NCI-H2081 (cell line): ENCODE data around the gene PDYN.

ENCODE experiments used
- DNase-seq, 2 experiments: peaks; one replicate each; lab custom pipeline; 2025; lab: John Stamatoyannopoulos, UW

The PDYN gene

DNA sequence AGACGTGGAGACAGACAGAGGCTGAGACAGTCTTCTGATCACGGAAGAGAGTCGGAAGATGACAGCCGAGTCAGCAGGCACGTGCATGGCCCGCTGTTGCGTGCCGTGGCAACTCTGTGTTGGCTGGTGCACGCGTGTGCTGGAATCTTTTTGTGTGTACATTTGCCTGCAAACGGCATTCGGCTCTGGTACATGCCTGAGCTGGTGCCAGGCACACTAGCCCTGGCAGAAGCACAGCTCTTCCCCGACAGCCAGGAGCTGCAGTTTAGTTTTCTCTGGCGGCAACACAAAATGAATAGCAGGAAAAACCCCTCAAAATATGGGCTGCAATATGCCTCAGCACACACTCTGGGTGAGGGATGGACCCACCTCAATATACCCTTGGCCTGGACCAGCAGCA, 769 bp upstream of the PDYN start:
- DNase-seq: no peak

DNA sequence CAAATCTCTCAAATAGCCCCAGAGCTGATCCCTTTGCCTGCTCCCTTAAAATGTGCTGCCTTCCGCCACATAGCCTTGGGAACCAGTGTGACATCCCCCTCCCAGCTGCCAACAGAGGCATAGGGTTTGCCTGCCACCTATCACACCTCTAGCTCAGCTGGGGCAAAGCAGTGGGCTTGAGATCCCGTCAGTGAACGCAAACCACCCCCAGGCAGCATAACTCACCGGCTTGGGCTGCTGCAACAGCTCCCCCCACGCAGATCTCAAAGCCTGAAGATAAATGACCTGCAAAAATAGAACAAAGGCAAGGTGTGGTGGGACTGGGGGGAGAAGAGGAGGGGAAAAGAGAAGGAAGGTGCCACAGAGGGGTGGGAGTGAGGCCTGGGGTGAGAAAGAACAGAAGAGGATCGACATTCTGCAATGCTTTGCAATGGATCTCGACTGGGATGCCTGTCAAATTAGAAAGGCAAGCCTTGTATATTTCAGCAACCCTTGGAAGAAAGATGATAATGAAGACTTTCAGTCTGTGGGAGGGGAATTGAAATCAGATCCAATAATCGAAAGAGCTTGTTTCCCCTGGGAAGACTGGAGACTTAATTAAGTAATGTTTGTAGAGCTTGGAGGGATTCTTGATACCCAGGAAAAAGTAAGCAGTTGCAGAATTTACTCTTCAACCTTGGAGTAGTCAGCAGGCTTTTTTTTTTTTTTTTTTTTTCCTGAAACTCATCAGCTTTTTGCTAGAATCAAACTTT, 1.3 kb downstream of the PDYN start:
- no peak for DNase-seq

GRCh38 chr20:1987826-1988225, 6.0 kb downstream of the PDYN start:
- no peak for DNase-seq

DNA sequence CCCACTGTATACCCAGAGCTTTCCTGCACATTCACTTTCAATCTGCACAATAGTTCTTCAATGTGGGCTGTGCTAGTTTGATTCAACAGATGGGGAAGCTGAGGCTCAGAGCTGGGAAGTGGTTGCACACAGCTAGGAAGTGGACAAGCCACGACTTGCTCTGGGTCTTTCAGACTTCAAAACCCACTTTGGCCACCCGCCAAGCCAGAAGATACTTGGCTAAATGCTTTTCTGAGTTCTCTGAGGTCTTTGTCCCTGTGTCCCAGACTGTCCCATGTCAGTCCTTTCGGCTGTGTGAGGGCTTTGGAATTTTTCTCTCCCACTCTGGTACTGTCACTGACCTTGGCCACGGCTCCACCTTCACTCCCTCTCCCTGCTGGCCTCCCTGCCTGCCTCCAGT, 10.6 kb downstream of the PDYN start:
- no peak for DNase-seq

GRCh38 chr20:1982686-1983085, 11.2 kb downstream of the PDYN start:
- DNase-seq: no peak

- DNase-seq: no peak
Measured at GRCh38 chr20:1979106-1979778, 14.6 kb downstream of the PDYN start.

GRCh38 chr20:1975291-1975690, 18.6 kb downstream of the PDYN start:
- no peak for DNase-seq

- no peak for DNase-seq
Measured at GRCh38 chr20:1973601-1974440, 20.0 kb downstream of the PDYN start.

- DNase-seq: no peak
Measured at GRCh38 chr20:1971893-1972586, 21.8 kb downstream of the PDYN start.

GRCh38 chr20:1968964-1969363, 24.9 kb downstream of the PDYN start:
- DNase-seq: no peak

- peak; percentile 65 to 73 for DNase-seq
Measured at GRCh38 chr20:1965520-1966351, 28.1 kb downstream of the PDYN start.

DNA sequence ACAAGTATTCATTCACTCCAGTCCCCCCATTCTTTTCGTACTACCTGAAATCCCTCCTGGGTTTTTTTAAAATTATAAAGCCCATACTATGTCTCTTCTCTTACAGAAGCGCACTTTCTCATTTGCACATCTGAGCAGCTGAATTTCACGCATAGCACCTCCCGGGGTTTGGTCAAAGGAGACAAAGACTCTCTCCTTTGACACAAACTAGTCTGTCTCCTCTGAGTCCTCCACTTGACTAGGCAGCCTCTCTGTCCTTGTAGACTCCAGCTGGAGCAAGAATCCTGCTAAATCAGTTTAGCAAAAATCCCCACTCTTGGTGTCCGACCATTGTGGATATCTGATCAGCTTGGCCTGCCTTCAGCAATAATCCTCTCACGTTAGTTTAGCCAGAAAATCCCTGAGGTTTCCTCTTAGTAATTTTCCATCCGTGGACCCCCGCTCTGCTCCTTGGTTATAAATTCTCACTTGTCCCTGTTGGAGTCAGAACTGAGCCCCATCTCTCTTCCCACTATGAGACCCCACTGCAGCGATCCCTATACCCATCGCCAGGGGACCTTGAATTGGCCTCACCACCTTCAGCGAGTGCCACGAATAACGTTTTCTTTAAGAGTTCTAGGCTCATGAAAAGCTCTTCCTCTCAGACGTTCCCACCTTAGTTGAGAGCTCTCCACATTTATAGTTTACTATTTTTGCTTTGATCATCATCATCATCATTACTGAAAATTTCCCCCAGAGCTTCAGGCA, 29.0 kb downstream of the PDYN start:
- DNase-seq: no peak

GRCh38 chr20:1964061-1964460, 29.8 kb downstream of the PDYN start:
- no peak for DNase-seq

DNA sequence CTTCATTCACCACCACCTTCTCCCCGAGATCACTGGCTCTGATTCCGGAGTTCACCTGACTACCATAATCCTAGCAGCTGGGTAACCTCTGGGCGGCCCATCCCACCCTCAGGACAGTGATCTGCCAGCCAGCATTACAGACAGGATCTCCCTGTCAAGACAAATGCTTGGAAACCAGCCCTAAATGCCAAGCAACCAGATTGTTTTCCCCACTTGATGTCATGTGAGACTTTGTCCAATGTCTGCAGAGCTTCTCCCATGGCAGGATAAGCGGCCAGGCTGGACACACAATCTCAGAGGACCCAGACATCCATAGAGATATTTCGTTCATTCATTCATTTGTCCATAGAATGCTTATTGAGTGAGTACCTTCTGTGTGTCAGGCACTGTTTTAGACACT, 32.5 kb downstream of the PDYN start:
- no peak for DNase-seq

- no peak for DNase-seq
Measured at GRCh38 chr20:1959156-1959555, 34.7 kb downstream of the PDYN start.

DNA sequence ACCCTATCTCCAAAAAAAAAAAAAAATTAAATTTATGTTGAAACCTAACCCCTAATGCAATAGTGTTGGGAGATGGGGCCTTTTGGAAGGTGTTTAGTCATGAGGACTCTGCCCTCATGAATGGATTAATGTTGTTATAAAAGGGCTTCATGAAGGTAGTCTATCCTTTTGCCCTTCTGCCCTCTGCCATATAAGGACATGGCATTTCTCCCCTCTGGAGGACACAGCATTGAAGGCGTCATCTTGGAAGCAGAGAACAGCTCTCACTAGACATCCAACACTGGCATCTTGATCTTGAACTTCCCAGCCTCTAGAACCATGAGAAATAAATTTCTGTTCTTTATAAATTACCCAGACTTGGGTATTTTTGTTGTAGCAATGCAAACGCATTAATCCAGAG, 35.4 kb downstream of the PDYN start:
- no peak for DNase-seq

DNA sequence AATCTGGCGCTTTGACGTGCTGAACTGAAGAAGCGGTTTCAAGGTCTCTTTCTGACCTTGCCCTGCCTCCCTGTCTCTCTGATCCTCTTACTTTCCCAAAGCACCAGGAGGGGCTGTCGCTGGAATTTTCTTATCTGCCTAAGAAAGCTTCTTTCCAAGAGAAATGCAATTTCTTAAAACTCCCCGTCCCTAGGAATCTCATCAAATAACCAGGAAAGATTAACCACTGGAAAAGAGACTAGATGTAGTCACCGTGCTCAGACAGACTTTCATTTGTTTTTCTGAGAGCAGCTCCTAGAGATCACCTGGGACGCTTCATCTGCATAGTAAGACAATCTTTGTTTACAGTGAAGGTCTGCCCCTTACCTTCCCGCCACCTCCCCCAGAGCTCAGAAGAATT, 38.6 kb downstream of the PDYN start:
- no peak for DNase-seq

- DNase-seq: no peak
Measured at GRCh38 chr20:1953621-1954020, 40.2 kb downstream of the PDYN start.

- DNase-seq: peak; percentile 5 to 52
Measured at GRCh38 chr20:1952737-1953530, 40.9 kb downstream of the PDYN start.
